HG03378 (cell line): Measurements from ENCODE around the gene ACHE.

ENCODE experiments used
- ATAC-seq: cut with Tn5 transposase; IDR thresholded peaks from one replicate; pipeline ENCODE4 v1.9.1; 2021; ENCODE audit warnings: mild to moderate bottlenecking, moderate library complexity; ENCODE audit not compliant: unreplicated experiment

Gene ACHE

GRCh38 chr7:100886142-100886935 lies 9.3 kb downstream of the ACHE start:
- no peak for ATAC-seq

GRCh38 chr7:100885440-100886141 lies 10.1 kb downstream of the ACHE start:
- no peak for ATAC-seq

- no peak for ATAC-seq
Measured at GRCh38 chr7:100884736-100885439, 10.8 kb downstream of the ACHE start.

- no peak for ATAC-seq
Measured at GRCh38 chr7:100882785-100883526, 12.7 kb downstream of the ACHE start.

GRCh38 chr7:100882201-100882600 lies 13.5 kb downstream of the ACHE start:
- no peak for ATAC-seq

GRCh38 chr7:100881136-100881535 lies 14.6 kb downstream of the ACHE start:
- no peak for ATAC-seq

GRCh38 chr7:100880645-100881044 lies 15.0 kb downstream of the ACHE start:
- ATAC-seq: no peak

GRCh38 chr7:100879685-100880261 lies 15.9 kb downstream of the ACHE start:
- ATAC-seq: no peak

- ATAC-seq: no peak
Measured at GRCh38 chr7:100878685-100879084, 17.0 kb downstream of the ACHE start.

GRCh38 chr7:100878013-100878412 lies 17.7 kb downstream of the ACHE start:
- no peak for ATAC-seq

- ATAC-seq: no peak
Measured at GRCh38 chr7:100875356-100875751, 20.3 kb downstream of the ACHE start.

- peak; percentile 73 for ATAC-seq
Measured at GRCh38 chr7:100874577-100875355, 20.9 kb downstream of the ACHE start, which contains the start of gene SRRT. TSS of gene SRRT (plus strand) at chr7:100875103. CDS start at chr7:100875591, 488 bp downstream.

GRCh38 chr7:100874300-100874576 lies 21.4 kb downstream of the ACHE start:
- no peak for ATAC-seq

GRCh38 chr7:100873599-100874299 lies 21.9 kb downstream of the ACHE start:
- ATAC-seq: no peak

GRCh38 chr7:100867776-100868485 lies 27.8 kb downstream of the ACHE start:
- no peak for ATAC-seq

- ATAC-seq: no peak
Measured at GRCh38 chr7:100867040-100867775, 28.5 kb downstream of the ACHE start, which contains the start of gene TRIP6. TSS of gene TRIP6 (plus strand) at chr7:100867387. CDS start at chr7:100867498, 111 bp downstream.

GRCh38 chr7:100866729-100867039 lies 29.0 kb downstream of the ACHE start:
- no peak for ATAC-seq
